ENCODE results near the gene VSTM4. TPM values are rescaled to one million over a fixed set of nuclear protein-coding genes. Genes with fewer than 3 reads are reported as not detected.

Gene VSTM4
- total RNA-seq, 1 experiment from 2014 or later, result not detected

DNA sequence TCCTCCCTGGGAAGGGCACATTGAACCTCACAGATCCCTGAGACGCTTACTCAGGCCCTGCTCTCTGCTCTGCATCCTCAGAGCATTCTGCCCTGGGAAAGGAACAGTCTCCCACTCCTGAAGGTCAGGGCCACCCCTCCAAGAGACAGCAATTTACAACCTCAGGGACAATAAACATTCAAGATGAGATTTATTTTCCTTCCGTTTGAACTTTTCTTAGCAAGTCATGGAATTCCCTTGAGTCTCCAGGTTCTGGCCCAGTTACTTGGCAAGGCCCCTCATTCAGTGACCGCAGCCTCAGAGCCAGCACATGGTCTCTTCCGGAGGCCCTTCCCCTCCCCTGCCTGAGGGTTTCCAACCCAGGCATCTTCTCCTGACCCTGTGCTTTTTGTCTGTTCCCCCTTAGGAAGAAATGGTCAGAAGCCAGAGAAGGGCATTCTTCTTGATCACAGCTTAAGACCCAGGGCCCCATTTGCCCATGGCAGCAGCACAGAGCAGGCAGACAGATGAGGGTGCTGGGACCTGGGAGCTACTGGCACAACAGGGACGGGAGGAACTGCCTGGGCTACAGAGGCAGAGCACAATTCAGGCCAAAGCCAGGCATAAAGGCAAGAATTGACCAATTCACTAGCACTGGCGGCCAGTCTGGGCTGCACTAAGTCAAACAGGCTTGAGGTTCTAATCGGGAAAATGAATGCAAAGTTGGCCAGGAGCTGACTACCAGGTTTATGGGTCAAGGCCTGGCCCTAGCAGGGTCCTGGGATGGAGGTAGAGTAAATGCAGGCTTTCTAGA, 56.7 kb downstream of the VSTM4 start:
- no peaks in the 10 kb centered on the region for H3K36me3 Mint-ChIP-seq (ENCODE audit: insufficient read depth, unreplicated experiment)
- CTCF ChIA-PET, result no interaction called here
- H3K27ac Mint-ChIP-seq (ENCODE audit: unreplicated experiment), result no peak overlapping the region
- peaks cover 10% of the 10 kb centered on the region for H3K9me3 Mint-ChIP-seq (ENCODE audit: low read depth, unreplicated experiment)
- no peak for DNase-seq
- intact Hi-C loops (cut with micrococcal nuclease; ENCODE audit: unreplicated experiment), result no loop called here
- no peak overlapping the region for H3K4me3 Mint-ChIP-seq (ENCODE audit: low read depth, unreplicated experiment)
- H3K4me1 Mint-ChIP-seq (ENCODE audit: low read depth, unreplicated experiment), result no peaks in the 10 kb centered on the region
- no TSS peak for BruUV-seq (replicated peaks)
- H3K27me3 Mint-ChIP-seq (ENCODE audit: unreplicated experiment), result peaks cover 76% of the 10 kb centered on the region
- TF ChIP-seq, protein P1, sequence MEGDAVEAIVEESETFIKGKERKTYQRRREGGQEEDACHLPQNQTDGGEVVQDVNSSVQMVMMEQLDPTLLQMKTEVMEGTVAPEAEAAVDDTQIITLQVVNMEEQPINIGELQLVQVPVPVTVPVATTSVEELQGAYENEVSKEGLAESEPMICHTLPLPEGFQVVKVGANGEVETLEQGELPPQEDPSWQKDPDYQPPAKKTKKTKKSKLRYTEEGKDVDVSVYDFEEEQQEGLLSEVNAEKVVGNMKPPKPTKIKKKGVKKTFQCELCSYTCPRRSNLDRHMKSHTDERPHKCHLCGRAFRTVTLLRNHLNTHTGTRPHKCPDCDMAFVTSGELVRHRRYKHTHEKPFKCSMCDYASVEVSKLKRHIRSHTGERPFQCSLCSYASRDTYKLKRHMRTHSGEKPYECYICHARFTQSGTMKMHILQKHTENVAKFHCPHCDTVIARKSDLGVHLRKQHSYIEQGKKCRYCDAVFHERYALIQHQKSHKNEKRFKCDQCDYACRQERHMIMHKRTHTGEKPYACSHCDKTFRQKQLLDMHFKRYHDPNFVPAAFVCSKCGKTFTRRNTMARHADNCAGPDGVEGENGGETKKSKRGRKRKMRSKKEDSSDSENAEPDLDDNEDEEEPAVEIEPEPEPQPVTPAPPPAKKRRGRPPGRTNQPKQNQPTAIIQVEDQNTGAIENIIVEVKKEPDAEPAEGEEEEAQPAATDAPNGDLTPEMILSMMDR (IDR thresholded peaks at IDR 0.05; ENCODE audit: unreplicated experiment), result no peak

DNA sequence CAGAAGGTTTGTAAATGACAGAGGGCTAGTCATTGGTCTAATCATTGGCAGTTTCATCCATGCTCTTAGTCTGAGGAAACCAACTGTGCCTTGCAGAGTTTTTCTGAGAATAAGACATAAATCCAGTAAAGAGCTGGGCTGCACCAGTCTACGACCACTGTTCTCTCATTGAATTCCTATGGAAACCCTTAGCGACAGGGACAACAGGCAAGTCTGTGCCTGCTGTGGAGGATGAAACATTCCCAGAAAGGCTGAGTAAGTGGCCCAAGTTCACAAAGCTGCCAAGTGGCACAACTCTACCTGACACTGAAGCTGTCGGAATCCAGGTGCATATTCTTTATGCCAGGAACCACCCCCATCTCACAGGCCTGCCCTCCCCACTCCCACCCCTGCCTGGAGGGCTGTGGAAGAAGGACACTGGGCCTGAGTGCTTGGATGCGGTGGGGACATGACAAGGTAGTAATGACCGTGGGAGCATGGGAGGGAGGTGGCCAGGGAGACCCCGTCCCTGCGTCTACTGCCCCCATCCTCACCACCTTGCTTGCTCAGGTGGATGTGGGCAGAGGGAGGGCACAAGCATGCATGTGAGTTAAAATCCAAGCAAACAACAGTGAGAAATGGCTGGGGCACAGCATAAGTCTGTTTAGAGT, 58.0 kb downstream of the VSTM4 start:
- no TSS peak for BruUV-seq (replicated peaks)
- intact Hi-C loops (cut with micrococcal nuclease; ENCODE audit: unreplicated experiment), result no loop called here
- TF ChIP-seq, protein P1 (IDR thresholded peaks at IDR 0.05; ENCODE audit: unreplicated experiment), result no peak
- Mint-ChIP-seq H3K9me3 (ENCODE audit: low read depth, unreplicated experiment) (peaks cover 6% of the 10 kb centered on the region), H3K4me3 (ENCODE audit: low read depth, unreplicated experiment) (no peak overlapping the region), H3K36me3 (ENCODE audit: insufficient read depth, unreplicated experiment) (no peaks in the 10 kb centered on the region), H3K27me3 (ENCODE audit: unreplicated experiment) (peaks cover 89% of the 10 kb centered on the region), H3K4me1 (ENCODE audit: low read depth, unreplicated experiment) (no peaks in the 10 kb centered on the region), H3K27ac (ENCODE audit: unreplicated experiment) (no peak overlapping the region)
- DNase-seq, result no peak
- CTCF ChIA-PET, result no interaction called here

DNA sequence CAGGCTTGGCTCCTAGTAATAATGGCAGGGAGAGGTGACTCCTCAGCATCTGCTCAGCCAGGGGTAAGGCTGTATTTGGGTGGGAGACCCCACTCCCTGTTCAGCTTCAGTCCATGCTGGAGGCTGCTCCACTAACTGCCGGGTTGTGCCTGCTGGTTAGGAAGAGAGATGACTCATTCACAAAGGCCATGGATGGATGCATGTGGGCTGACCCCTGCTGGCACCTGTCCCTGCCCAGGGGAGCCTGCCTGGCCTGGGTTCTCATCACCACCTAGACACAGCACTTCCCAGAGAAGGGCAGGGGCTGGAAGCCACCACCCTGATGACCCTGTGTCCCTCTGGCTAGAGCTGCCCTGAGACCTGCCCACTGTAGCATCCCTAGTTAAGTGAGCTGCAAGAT, 59.0 kb downstream of the VSTM4 start:
- H3K4me3 Mint-ChIP-seq (ENCODE audit: low read depth, unreplicated experiment), result no peak overlapping the region
- TF ChIP-seq, protein P1 (IDR thresholded peaks at IDR 0.05; ENCODE audit: unreplicated experiment), result no peak
- BruUV-seq (replicated peaks), result no TSS peak
- DNase-seq, result no peak
- H3K36me3 Mint-ChIP-seq (ENCODE audit: insufficient read depth, unreplicated experiment), result no peaks in the 10 kb centered on the region
- CTCF ChIA-PET, result no interaction called here
- H3K27me3 Mint-ChIP-seq (ENCODE audit: unreplicated experiment), result peaks cover 87% of the 10 kb centered on the region
- no peak overlapping the region for H3K27ac Mint-ChIP-seq (ENCODE audit: unreplicated experiment)
- H3K9me3 Mint-ChIP-seq (ENCODE audit: low read depth, unreplicated experiment), result peaks cover 1% of the 10 kb centered on the region
- intact Hi-C loops (cut with micrococcal nuclease; ENCODE audit: unreplicated experiment), result no loop called here
- H3K4me1 Mint-ChIP-seq (ENCODE audit: low read depth, unreplicated experiment), result no peaks in the 10 kb centered on the region

DNA sequence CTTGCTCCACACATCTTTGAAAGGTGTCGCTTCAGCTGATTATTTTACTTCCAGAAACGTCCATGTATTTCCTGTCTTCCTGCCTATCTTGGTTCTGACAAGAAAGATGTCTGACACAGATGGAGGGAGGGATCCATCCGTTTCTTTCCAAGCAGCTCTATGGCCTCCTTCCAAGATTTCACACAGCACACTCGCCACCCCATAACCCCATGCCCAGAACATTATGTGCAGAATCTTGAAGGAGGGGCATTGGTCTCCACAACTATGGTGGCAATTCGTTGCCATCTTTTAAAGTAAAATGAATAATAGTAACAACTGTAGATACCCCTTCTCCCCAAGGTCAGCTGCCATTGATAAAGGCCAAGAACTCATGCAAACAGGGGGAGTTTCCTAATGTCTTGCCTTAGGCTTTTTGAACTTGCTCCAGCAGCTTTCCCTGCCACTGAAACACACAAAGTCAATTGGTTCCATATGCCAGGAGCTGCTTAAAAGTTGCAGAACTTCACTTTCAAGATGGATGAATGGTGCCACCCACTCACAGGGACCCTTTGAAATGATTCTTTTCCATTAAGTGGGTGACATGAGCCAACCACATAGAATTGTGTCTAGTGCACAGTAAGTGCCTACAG, 60.0 kb downstream of the VSTM4 start:
- Mint-ChIP-seq H3K4me3 (ENCODE audit: low read depth, unreplicated experiment) (no peak overlapping the region), H3K4me1 (ENCODE audit: low read depth, unreplicated experiment) (no peaks in the 10 kb centered on the region), H3K27me3 (ENCODE audit: unreplicated experiment) (peaks cover 91% of the 10 kb centered on the region), H3K9me3 (ENCODE audit: low read depth, unreplicated experiment) (no peaks in the 10 kb centered on the region), H3K36me3 (ENCODE audit: insufficient read depth, unreplicated experiment) (no peaks in the 10 kb centered on the region), H3K27ac (ENCODE audit: unreplicated experiment) (no peak overlapping the region)
- TF ChIP-seq, protein P1 (IDR thresholded peaks at IDR 0.05; ENCODE audit: unreplicated experiment), result no peak
- DNase-seq, result no peak
- CTCF ChIA-PET, result no interaction called here
- no TSS peak for BruUV-seq (replicated peaks)
- intact Hi-C loops (cut with micrococcal nuclease; ENCODE audit: unreplicated experiment), result no loop called here
